Endothelial cell of umbilical vein (primary cell): Measurements from ENCODE around the gene USP33.

Experiments
- EZH2 ChIP-seq: IDR thresholded peaks from 2 replicates; pipeline ENCODE4 v1.6.1; 2012; ENCODE audit warnings: borderline replicate concordance, low read depth, mild to moderate bottlenecking, moderate library complexity, low read length, inconsistent platforms; ENCODE audit not compliant: severe bottlenecking
- FOS ChIP-seq: IDR thresholded peaks from 2 replicates; pipeline ENCODE4 v1.6.1; 2011; ENCODE audit warnings: mild to moderate bottlenecking, low read length, moderate library complexity, borderline replicate concordance; ENCODE audit not compliant: insufficient read depth
- GATA2 ChIP-seq: IDR thresholded peaks from 2 replicates; pipeline ENCODE4 v1.7.0; 2011; ENCODE audit warnings: low read depth, mild to moderate bottlenecking, moderate library complexity, mixed read lengths, low read length; ENCODE audit not compliant: insufficient read length, insufficient read depth
- MYC ChIP-seq: IDR thresholded peaks from one replicate; pipeline ENCODE4 v1.6.1; 2011; ENCODE audit warnings: mild to moderate bottlenecking, low read depth, low read length
- POLR2A ChIP-seq: IDR thresholded peaks from 2 replicates; pipeline ENCODE4 v1.6.1; 2012; ENCODE audit warnings: low read depth, mild to moderate bottlenecking, control low read depth, low read length
- TF ChIP-seq, protein P1 (sequence below), 2 donors: IDR thresholded peaks; 1 replicate in 1 of 2; 2 replicates in 1 of 2; pipeline ENCODE4 v1.5.1; 2011; ENCODE audit warnings: low read length in 2 of 2, mild to moderate bottlenecking in 2 of 2, moderate library complexity in 2 of 2, control low read depth in 1 of 2, inconsistent platforms in 1 of 2, low read depth in 1 of 2; ENCODE audit not compliant: insufficient read depth in 1 of 2; ENCODE audit errors: extremely low read depth in 1 of 2
- TF ChIP-seq, protein P2 (sequence below): IDR thresholded peaks from 2 replicates; pipeline ENCODE4 v1.6.1; 2011; ENCODE audit not compliant: insufficient read depth, insufficient read length

DNA sequence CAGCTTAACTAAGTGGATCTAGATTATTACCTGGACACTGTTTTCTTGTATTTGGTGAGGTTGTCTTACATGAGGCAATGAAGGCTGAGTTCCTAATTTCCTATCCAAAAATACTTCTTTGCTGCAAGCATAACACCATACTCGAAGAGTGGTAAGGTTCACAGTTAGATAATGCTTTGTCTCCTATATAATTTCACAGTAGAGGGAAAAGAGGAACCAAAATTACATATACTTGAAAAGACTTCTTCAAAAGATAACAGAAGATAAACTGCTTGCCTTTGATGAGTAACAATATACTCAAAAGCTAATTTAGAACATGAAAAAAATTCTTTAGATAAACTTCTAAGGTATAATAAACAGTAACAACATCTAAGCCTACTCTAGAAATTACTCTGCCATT is 20.4 kb downstream of the USP33 start:
- TF ChIP-seq, protein P1, sequence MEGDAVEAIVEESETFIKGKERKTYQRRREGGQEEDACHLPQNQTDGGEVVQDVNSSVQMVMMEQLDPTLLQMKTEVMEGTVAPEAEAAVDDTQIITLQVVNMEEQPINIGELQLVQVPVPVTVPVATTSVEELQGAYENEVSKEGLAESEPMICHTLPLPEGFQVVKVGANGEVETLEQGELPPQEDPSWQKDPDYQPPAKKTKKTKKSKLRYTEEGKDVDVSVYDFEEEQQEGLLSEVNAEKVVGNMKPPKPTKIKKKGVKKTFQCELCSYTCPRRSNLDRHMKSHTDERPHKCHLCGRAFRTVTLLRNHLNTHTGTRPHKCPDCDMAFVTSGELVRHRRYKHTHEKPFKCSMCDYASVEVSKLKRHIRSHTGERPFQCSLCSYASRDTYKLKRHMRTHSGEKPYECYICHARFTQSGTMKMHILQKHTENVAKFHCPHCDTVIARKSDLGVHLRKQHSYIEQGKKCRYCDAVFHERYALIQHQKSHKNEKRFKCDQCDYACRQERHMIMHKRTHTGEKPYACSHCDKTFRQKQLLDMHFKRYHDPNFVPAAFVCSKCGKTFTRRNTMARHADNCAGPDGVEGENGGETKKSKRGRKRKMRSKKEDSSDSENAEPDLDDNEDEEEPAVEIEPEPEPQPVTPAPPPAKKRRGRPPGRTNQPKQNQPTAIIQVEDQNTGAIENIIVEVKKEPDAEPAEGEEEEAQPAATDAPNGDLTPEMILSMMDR (IDR thresholded peaks at IDR 0.05; ENCODE audit: extremely low read depth in 1 of 2, insufficient read depth in 1 of 2, low read depth in 1 of 2, low read length in 2 of 2), result no peak
- no peak for TF ChIP-seq POLR2A
- TF ChIP-seq, protein P2, sequence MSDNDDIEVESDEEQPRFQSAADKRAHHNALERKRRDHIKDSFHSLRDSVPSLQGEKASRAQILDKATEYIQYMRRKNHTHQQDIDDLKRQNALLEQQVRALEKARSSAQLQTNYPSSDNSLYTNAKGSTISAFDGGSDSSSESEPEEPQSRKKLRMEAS, result no peak
- no peak for TF ChIP-seq EZH2
- no peak for TF ChIP-seq MYC
- TF ChIP-seq GATA2, result no peak
- TF ChIP-seq FOS, result no peak
